Adipocyte (in vitro differentiated cells): Measurements from ENCODE around the gene PPFIA1.
"Not testable (repeated sequence)": the region's sequence is repeated elsewhere in the genome, so short reads cannot be mapped to it uniquely, and the experiment has no call there.

Source experiments
- DNase-seq: peaks from one replicate; pipeline ENCODE4 v3.0.0-alpha.2; 2015; ENCODE audit warnings: low read depth
- H3K27me3 ChIP-seq: replicated peaks from 2 replicates; pipeline ENCODE4 v1.7.0; 2013; ENCODE audit warnings: mild to moderate bottlenecking, low read length, moderate library complexity; ENCODE audit not compliant: control insufficient read depth, insufficient read depth
- H3K36me3 ChIP-seq: 2 replicates; pipeline ENCODE4 v1.7.0; 2013; ENCODE audit warnings: low read length, mild to moderate bottlenecking, moderate library complexity; ENCODE audit not compliant: control insufficient read depth, insufficient read depth, severe bottlenecking
- H3K4me1 ChIP-seq: 2 replicates; pipeline ENCODE4 v1.7.0; 2013; ENCODE audit warnings: mild to moderate bottlenecking, low read length, moderate library complexity; ENCODE audit not compliant: control insufficient read depth, insufficient read depth
- H3K4me3 ChIP-seq: 2 replicates; pipeline ENCODE4 v1.7.0; 2013; ENCODE audit warnings: mild to moderate bottlenecking, low read length, moderate library complexity
- H3K9ac ChIP-seq: 2 replicates; pipeline ENCODE4 v1.7.0; 2013; ENCODE audit warnings: mild to moderate bottlenecking, low read length, moderate library complexity
- H3K9me3 ChIP-seq: 2 replicates; pipeline ENCODE4 v1.7.0; 2013; ENCODE audit warnings: mild to moderate bottlenecking, low read length, moderate library complexity; ENCODE audit not compliant: control insufficient read depth

The PPFIA1 gene

DNA sequence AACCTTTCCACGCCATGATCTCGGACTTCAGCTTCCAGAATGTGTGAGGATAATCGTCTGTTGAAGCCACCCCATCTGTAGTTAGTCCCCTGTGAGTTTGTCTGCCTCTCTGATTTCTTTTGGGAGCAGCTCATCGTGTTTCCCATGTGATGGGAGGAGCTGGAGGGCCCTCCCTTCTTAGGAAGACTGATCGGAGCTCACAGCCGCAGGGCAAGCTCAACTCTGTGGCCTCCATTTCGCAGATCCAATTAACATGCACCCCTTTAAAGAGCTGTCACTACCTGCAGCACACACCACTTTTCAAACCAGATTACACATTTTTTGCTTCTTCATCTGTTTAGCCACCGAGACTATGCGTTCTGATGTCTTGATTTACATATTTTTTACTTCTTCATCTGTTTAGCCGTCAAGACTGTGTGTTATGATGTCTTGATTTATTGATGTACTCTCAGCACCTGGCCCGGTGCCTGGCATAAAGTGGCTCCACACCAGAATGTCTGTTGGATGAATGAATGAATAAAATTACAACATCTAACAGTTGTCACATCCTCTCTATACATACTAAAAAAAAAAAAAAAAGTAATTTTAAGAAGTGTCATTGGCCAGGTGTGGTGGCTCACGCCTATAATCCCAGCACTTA, 14.9 kb upstream of the PPFIA1 start:
- H3K36me3 ChIP-seq, result no peaks in the 10 kb centered on the region
- peaks cover 4% of the 10 kb centered on the region for H3K27me3 ChIP-seq
- no peaks in the 10 kb centered on the region for H3K9me3 ChIP-seq
- no peak overlapping the region for H3K4me3 ChIP-seq
- peaks cover 10% of the 10 kb centered on the region for H3K4me1 ChIP-seq
- no peak for DNase-seq
- H3K9ac ChIP-seq, result no peak overlapping the region

DNA sequence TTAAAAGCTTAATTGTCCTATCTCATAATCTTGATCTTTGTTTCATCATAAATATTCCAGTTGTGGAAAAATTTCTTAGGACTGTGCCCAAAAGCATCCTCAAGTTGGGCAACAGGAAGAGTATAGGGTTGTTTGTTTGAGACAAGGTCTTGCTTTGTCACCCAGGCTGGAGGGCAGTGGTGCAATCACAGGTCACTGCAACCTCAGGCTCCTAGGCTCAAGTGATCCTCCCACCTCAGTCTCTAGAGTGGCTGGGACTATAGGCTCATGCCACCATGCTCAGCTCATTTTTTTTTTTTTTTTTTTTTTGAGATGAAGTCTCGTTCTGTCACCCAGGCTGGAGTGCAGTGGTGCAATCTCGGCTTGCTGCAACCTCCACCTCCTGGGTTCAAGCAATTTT, 11.4 kb upstream of the PPFIA1 start:
- not testable (repeated sequence) for H3K36me3 ChIP-seq, H3K9me3 ChIP-seq, DNase-seq, H3K4me3 ChIP-seq, H3K27me3 ChIP-seq, H3K9ac ChIP-seq
- H3K4me1 ChIP-seq, result peaks cover 11% of the 10 kb centered on the region

DNA sequence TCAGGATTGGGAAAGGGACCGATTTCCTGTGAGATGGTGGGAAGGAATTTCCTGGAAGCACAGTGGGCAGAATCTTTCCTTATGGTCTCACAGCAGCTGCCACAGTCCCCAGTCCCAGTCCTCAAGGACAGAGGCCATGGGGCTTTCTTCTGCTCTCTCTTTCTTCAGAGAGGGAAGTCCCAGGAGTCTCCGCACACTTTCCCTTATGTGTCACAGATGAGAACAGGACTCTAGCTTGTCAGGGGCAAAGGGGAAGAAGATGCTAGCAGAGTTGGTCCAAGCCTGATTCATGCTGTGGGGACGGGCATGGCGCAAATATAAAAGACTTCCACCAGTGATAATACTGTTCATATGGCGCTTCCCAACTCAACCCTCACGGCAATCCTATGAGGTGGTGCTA, 7.5 kb upstream of the PPFIA1 start:
- H3K9me3 ChIP-seq, result no peaks in the 10 kb centered on the region
- no peaks in the 10 kb centered on the region for H3K36me3 ChIP-seq
- peaks cover 5% of the 10 kb centered on the region for H3K4me1 ChIP-seq
- no peak overlapping the region for H3K4me3 ChIP-seq
- peaks cover 24% of the 10 kb centered on the region for H3K27me3 ChIP-seq
- no peak overlapping the region for H3K9ac ChIP-seq
- no peak for DNase-seq

- H3K9ac ChIP-seq, result no peak overlapping the region
- no peak overlapping the region for H3K4me3 ChIP-seq
- no peaks in the 10 kb centered on the region for H3K36me3 ChIP-seq
- peaks cover 24% of the 10 kb centered on the region for H3K27me3 ChIP-seq
- DNase-seq, result no peak
- peaks cover 5% of the 10 kb centered on the region for H3K4me1 ChIP-seq
- H3K9me3 ChIP-seq, result no peaks in the 10 kb centered on the region
Observed at GRCh38 chr11:70263363-70263762, 7.1 kb upstream of the PPFIA1 start.

- Histone ChIP-seq H3K4me3 (no peak overlapping the region), H3K36me3 (no peaks in the 10 kb centered on the region), H3K9ac (no peak overlapping the region), H3K4me1 (peaks cover 10% of the 10 kb centered on the region), H3K9me3 (no peaks in the 10 kb centered on the region), H3K27me3 (peaks cover 24% of the 10 kb centered on the region)
- DNase-seq, result no peak
Observed at GRCh38 chr11:70265341-70265740, 5.1 kb upstream of the PPFIA1 start.

DNA sequence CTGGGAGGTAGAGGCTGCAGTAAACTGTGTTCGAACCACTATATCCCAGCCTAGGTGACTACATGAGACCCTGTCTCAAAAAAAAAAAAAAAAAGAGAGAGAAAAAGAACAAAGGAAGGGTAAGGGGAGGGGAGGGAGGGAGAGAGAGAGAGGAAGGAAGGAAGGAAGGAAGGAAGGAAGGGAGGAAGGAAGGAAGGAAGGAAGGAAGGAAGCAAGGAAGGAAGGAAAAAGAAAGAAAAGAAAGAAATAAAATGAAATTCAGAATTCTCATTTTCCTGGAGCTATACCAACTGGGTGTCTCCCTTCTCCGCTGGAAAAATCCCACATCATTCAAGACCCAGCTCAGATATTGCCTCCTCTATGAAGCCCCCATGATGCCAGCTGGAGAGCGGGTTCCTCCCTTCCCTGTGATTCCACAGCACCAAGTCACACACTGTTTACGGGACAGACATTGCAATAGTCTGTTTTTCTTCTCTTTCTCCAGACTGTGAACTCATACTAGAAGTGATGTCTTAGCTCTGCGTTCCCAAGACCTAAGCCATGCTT, 3.0 kb upstream of the PPFIA1 start:
- Histone ChIP-seq H3K9ac (no peak overlapping the region), H3K9me3 (no peaks in the 10 kb centered on the region), H3K4me3 (no peak overlapping the region), H3K4me1 (peaks cover 13% of the 10 kb centered on the region), H3K27me3 (peaks cover 24% of the 10 kb centered on the region), H3K36me3 (peaks cover 6% of the 10 kb centered on the region)
- no peak for DNase-seq

DNA sequence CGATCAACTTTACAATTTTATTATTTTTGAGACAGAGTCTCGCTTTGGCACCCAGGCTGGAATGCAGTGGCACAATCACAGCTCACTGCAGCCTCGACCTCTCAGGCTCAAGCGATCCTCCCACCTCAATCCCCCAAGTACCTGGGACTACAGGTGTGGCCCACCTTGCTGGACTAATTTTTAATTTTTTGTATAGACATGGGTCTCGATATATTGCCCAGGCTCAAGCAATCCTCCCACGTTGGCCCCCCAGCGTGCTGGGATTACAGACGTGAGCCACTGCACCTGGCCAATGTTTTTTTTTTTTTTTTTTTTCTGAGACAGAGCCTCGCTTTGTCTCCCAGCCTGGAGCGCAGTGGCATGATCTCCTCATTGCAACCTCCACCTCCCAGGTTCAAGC, 2.0 kb upstream of the PPFIA1 start:
- H3K4me1 ChIP-seq, result peaks cover 17% of the 10 kb centered on the region
- H3K4me3 ChIP-seq, result no peak overlapping the region
- peaks cover 24% of the 10 kb centered on the region for H3K27me3 ChIP-seq
- peaks cover 12% of the 10 kb centered on the region for H3K36me3 ChIP-seq
- no peak for DNase-seq
- H3K9me3 ChIP-seq, result no peaks in the 10 kb centered on the region
- H3K9ac ChIP-seq, result no peak overlapping the region

DNA sequence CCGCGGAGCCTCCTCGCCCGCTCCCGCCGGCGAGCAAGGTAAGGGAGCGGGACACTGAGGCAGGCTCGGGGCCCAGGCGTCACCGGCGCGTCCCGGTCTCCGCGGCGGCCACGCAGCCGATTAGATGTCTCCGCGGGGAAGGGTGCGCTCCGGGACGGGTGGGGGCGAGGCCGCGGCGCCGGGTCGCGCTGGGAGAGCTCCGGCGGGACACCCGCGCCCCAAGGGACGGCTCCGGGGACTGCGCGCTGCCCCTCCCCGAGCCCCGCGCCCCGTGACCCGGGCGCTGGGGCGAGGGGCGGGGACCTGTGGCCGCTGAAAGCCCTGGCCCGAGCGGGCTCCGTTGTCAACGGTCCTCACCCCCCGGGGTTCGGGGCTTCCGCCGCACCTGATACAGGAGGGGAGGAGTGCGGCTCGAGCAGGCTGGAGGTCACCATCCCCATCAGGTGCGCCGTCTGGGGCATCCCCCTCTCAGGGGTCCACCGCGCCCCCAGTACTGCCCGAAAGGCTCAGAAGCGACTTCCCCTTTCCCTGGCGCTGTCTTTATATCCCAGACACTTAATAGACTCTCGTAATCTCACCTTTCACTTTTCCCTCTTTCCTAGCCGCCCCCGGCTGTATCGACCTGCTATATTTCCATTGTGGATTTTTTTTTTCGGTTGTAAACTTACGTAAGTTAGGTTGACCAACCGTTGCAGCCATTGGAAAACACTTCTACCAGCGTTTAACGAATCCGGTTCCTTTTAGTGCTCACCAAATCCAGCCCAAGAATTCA, 573 bp downstream of the PPFIA1 start:
- Histone ChIP-seq H3K4me3 (peak overlapping the region; percentile 96), H3K36me3 (peaks cover 27% of the 10 kb centered on the region), H3K27me3 (peaks cover 8% of the 10 kb centered on the region), H3K4me1 (peaks cover 17% of the 10 kb centered on the region), H3K9me3 (no peaks in the 10 kb centered on the region), H3K9ac (peak overlapping the region; percentile 93)
- peak; percentile 78 for DNase-seq

GRCh38 chr11:70271649-70271953, 1.1 kb downstream of the PPFIA1 start:
- DNase-seq, result no peak
- Histone ChIP-seq H3K9me3 (no peaks in the 10 kb centered on the region), H3K36me3 (peaks cover 27% of the 10 kb centered on the region), H3K4me1 (peaks cover 17% of the 10 kb centered on the region), H3K9ac (peak overlapping the region; percentile 93), H3K27me3 (peaks cover 3% of the 10 kb centered on the region), H3K4me3 (peak overlapping the region; percentile 96)

DNA sequence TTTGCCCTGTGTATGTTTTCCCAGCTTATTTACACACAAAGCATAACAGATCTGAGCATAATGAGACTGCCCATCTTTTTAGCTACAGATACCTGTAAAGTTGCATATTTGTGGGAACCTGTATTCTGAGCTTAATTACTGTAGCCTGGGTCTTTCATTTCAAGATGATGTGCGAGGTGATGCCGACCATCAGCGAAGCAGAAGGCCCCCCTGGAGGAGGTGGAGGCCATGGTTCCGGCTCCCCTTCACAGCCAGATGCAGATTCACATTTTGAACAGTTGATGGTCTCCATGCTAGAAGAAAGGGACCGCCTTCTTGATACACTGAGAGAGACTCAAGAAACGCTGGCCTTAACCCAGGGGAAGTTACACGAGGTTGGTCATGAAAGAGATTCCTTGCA, 1.5 kb downstream of the PPFIA1 start:
- peak overlapping the region; percentile 69 for H3K9ac ChIP-seq
- no peaks in the 10 kb centered on the region for H3K9me3 ChIP-seq
- H3K4me3 ChIP-seq, result peak overlapping the region; percentile 96
- peaks cover 27% of the 10 kb centered on the region for H3K36me3 ChIP-seq
- DNase-seq, result no peak
- peaks cover 17% of the 10 kb centered on the region for H3K4me1 ChIP-seq
- no peaks in the 10 kb centered on the region for H3K27me3 ChIP-seq

DNA sequence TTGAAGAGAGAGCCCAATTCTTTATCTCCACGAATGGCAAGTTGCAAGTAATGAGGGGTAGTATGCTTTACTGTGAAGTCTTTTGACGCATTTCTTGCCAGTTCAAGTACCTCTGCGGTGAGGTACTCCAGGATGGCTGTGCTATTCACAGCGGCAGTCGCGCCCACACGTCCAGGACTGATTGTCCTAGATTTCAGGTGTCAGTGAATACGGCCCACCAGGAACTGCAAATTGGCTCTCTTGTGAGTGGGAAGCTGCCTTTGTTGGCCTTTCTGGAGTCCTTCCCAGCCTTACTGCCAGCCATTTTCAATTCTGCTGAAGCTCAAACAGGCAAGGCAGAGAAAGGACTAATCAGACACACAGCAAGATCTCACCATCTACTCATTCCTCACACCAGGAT, 8.5 kb downstream of the PPFIA1 start:
- Histone ChIP-seq H3K27me3 (no peaks in the 10 kb centered on the region), H3K9ac (no peak overlapping the region), H3K9me3 (no peaks in the 10 kb centered on the region), H3K4me3 (no peak overlapping the region), H3K36me3 (peaks cover 28% of the 10 kb centered on the region), H3K4me1 (peaks cover 17% of the 10 kb centered on the region)
- no peak for DNase-seq
